Middle frontal gyrus (tissue), 1 donor: ENCODE data around the gene RIT2.

Source experiments
- DNase-seq: peaks from one replicate; pipeline ENCODE4 v3.0.0-alpha.2; 2015; ENCODE audit warnings: low spot score; ENCODE audit errors: extremely low spot score

The RIT2 gene

DNA sequence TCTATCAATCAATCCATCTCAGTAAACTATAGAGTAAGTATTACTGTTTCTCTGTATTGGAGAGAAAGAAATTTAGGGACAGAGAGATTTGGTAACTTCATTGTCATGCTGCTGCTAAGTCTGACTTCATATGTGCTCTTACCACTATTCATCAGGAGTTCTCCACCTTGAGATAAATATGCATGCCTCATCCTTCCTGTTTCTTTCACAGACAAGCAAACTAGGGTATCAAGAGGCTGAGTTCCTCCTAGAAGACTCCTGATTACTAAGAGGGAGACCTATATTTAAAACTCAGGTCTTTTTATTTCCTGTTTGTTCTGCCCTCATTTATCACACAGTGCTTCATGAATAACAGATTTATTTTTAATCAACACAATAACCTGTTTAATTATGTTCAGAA lies 34.1 kb downstream of the RIT2 start:
- DNase-seq = no peak

GRCh38 chr18:43080671-43081070 lies 34.8 kb downstream of the RIT2 start:
- DNase-seq = no peak

GRCh38 chr18:43079422-43079821 lies 36.1 kb downstream of the RIT2 start:
- DNase-seq = no peak

GRCh38 chr18:43078478-43079092 lies 36.9 kb downstream of the RIT2 start:
- DNase-seq = no peak

GRCh38 chr18:43077510-43078308 lies 37.8 kb downstream of the RIT2 start:
- DNase-seq = no peak

GRCh38 chr18:43073771-43074170 lies 41.7 kb downstream of the RIT2 start:
- DNase-seq = no peak

DNA sequence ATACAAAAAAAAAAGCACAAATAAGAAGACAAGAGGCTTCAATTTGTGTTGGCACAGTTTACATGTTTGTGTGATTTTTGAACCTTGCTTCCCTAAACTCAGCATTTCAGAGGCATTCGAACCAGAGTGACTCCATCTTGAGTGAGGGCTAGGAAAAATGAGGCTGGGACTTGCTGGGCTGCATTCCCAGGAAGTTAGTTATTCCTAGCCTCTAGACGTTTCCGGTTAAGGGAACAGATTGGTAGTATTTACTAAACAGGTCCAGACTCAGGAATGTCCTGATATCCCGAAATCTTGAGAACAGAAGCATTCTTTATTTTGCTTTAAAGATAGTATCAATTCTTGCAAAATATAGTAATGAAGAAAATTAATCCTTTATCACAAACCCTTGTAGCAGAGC lies 46.7 kb downstream of the RIT2 start:
- DNase-seq = no peak

DNA sequence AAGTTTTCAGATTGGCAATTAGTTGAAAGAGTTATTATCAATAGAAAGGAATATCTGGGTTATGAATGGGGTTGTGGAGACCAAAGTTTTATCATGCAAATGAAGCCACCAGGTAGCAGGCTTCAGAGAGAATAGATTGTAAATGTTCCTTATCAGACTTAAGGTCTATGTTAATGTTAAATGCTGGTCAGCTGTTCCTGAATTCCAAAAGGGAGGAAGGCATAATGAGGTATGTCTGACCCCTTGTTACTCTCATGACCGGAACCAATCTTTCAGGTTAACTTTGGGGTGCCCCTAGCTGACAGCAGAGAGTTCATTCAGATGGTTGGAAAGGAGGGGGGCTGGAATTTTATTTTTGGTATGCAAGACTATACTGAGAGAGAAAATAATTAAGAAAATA lies 47.9 kb downstream of the RIT2 start:
- DNase-seq = no peak

DNA sequence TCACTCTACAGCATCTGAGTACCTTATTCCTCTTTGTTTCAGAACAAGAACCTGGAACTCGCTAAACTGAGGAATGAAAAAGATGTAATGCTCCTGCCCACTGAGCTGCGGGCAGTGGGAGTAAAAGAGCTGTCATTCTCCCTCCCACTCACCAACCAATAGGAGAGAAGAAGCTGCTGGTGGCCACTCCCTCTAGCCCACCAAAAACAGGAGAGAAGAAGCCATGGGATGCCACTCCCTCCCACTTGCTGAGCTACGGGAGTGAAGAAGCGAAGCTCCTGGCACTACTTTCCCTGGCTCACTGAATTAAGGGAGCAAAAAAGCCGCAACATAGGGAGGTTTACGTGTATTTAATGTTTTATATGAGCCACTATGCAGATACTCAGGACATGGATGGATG lies 53.7 kb downstream of the RIT2 start:
- no peak for DNase-seq

- DNase-seq = no peak
Measured at GRCh38 chr18:43061318-43061717, 54.2 kb downstream of the RIT2 start.

DNA sequence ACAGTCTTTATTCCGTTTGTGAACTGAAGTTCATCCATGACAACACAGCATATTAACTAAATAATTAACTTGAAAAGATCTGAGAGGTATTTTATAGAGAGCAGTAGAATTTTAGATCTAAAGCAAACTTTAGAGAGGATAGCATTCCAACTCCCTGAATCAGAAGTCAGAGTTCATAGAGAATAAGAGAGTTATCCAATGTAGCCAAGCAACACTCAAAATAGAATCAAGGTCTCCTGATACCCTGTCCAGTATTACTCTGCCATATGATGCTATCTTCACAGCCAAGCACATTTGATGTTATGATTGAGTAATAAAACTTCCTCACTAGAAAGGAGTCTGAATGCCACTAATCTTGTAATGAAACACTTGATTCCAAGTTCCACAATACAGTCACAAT lies 55.5 kb downstream of the RIT2 start:
- DNase-seq = no peak

GRCh38 chr18:43054815-43055519 lies 60.5 kb downstream of the RIT2 start:
- no peak for DNase-seq

DNA sequence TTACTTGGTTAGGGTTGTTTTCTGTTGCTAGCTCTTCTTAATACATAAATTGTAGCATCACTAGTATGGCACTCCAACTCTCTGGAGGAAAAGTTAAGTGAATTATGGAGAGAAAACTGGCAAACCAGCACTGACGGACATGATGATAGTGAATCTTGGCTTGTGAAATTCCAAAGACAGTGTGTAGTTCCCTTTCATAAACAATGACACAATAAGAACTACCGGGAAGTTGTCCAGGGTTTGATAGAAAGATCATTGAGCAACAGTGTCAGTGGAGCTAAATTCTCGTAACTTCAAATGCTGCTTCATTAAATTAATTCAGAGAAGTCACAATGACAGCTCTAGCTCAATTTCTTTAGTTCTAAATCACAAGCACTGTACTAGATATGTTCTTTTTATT lies 66.5 kb downstream of the RIT2 start:
- DNase-seq = no peak

GRCh38 chr18:43046322-43046721 lies 69.2 kb downstream of the RIT2 start:
- DNase-seq = no peak

DNA sequence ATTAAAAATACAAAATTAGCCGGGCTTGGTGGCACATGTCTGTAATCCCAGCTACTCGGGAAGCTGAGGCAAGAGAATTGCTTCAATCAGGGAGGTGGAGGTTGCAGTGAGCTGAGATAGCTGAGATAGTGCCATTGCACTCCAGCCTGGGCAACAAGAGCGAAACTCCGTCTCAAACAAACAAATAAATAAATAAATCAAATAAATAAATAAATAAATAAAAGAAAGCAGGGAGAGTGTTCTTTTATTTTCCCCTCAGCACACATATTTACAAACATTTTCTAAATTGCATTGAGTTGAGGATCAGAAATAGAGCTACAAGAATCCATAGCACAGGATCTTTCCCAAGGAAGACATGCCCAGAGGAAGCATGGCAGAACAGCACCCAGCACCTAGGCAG lies 71.9 kb downstream of the RIT2 start:
- DNase-seq = no peak

- no peak for DNase-seq
Measured at GRCh38 chr18:43040281-43040680, 75.2 kb downstream of the RIT2 start.

DNA sequence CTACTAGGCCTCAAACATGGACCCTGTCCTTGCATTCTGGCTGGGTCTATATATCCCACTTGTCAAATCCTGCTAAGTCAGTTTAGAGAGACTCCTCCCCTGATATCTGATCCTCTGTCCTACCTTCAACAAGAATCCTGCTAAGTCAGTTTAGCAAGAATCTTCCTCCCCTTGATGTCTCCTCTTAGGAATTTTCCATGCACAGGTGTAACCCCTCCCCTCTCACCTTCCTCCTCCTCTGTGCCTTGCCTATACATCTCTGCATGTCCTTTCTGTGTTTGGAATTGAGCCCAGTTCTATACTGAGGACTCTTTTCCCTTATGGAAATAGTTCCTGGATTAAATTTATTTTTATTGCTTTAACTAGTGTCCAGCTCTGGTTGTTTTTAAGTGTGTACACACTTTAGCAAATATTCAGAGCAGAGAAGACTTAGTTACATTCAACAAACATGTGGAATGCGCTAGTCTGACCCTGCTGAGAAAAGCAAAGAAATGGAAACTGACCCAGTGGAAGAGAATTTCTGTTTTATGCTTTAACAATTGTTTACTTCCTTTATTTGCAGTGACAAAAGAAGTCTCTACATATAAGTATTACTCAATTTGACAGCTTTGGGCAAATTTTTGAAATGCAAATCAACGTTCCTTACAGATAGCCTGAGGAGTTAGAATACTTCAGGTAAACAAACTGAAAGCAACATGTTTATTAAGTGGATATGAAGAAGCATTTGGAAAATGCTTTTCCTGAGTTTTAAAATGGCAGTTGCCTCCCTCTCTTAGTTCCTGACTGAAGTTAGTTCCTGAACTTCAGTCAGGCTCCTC lies 80.6 kb downstream of the RIT2 start:
- DNase-seq = no peak

DNA sequence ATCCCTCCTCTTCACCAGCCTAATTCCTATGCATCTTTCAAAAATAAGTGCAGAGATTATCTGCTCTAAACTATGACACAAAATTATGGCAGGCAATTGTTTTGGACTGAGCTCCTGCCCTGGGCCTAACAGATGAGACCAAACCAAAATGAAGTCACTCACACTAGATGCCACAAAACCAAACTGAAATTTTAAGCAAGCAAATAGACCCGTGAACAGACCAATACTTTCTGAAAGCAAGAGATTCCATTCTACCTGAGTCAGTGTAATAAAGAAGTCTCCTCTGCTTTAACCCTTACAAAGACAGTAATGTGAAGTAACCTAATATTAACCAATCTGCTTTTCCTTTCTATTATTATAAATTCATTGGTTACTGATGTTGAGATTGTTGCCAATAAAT lies 84.3 kb downstream of the RIT2 start:
- no peak for DNase-seq

GRCh38 chr18:43029414-43029813 lies 86.1 kb downstream of the RIT2 start:
- no peak for DNase-seq

- no peak for DNase-seq
Measured at GRCh38 chr18:43022874-43023273, 92.6 kb downstream of the RIT2 start.

DNA sequence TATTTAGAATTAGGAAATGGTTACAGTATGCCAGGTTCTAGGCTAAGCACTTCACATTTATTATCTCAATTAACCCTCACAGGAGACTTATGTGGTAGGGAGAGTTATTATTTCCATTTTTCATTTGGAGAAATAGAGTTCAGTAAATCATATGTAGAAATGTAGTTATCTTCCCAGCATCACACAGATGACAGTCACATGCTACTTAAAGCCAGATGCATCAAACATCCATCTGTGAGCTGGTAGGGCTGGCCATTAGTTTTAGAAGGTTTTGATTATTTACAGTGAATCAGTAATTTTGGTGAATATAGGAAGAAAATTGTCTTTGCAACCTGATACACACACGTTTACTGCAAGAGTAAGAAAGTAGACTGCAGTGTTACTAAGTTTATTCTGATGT lies 97.9 kb downstream of the RIT2 start:
- no peak for DNase-seq

GRCh38 chr18:43013486-43013885 lies 102.0 kb downstream of the RIT2 start:
- no peak for DNase-seq
